HG03108 (cell line): ENCODE data around the gene SIGLEC1.

Experiments used
- ATAC-seq: cut with Tn5 transposase; IDR thresholded peaks from one replicate; pipeline ENCODE4 v1.9.1; 2021; ENCODE audit warnings: moderate library complexity; ENCODE audit not compliant: unreplicated experiment

Gene SIGLEC1

GRCh38 chr20:3681352-3681930 is 31.0 kb downstream of the SIGLEC1 start:
- no peak for ATAC-seq

GRCh38 chr20:3680701-3681351 is 31.6 kb downstream of the SIGLEC1 start:
- no peak for ATAC-seq

DNA sequence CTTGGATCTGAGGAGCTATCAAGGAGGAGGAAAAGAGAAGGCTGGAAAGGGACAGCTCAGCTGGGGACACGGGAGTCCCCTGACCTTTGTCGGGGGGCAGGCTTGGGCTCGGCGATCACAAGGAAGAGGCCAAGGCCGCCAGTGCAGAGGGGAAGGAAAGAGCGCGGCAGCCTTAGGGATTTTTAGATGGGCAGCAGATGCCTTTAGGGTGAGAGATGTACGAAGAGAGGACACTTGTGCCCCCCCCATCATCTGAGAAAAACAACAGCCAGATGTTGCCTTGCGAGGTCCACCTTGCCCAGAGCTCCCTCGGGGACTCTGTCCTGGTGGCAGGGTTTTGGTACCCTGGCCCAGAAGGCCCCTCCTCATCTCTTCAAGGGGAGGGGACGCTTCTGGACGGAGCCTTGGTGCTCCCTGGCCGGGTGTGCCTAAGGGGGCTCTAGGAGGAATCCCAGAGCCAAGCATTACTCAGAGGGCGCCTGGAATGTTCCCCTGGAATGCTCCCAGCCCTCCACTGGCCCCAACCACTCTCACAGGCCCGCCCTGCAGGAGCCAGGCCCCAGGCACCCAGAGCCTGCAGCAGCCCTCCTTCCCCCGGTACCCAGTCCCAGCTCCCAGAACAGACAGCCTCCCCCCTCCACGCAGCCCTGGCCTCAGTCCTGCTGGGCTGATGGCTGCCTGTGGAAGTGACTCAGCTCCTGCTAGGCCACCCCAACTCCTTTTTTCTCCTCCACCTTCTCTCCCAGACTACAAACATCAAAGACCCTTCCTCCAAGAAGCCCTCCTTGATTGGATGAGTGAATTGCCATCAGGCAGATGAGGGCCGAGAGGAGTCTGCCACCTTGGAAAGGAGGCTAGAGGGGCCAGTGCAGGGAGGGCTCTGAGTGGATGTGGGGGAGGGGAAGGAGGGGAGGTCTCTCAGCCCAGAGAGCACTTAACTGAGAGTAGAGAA is 32.4 kb downstream of the SIGLEC1 start:
- ATAC-seq: no peak

DNA sequence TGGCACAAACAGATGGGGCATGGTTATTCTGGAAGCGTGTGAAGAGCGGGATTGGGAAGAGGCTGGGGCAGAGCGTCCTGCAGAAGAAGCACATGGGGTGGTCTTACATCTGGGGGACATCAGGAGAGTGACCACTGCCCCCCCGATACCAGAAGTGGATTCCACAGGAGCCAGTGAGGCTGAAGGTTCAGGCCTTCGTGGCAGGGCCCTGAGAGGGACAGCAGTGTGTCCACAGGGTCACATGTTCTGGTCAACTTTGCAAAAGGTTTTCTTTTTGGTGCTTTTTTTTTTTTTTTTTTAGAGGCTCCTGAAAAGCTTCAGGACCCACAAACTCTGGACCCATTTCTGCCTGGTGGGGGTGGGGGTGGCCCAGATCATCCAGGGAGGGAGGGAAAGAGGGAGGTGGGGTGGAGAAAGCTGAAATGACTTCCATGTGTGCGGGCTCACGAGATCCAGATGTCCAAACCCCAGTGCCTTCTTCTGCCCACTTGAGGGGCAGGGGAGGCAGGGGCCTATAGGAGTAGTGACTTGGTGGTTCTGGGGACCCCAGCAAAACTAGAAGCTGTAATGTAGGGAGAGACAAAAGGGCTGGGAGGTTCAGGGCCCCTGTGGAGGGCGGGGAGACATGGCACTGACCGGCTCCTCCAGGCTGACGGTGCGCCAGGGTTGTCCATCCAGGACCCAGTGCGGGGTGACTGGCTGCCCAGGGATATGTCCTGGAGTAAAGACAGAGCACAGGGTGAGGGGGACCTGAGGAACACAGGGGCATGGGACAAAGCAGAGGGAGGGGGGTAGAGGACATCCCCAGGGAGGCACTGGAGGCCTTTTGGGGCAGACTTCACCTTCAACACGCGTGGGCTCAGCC is 33.3 kb downstream of the SIGLEC1 start:
- ATAC-seq: no peak

DNA sequence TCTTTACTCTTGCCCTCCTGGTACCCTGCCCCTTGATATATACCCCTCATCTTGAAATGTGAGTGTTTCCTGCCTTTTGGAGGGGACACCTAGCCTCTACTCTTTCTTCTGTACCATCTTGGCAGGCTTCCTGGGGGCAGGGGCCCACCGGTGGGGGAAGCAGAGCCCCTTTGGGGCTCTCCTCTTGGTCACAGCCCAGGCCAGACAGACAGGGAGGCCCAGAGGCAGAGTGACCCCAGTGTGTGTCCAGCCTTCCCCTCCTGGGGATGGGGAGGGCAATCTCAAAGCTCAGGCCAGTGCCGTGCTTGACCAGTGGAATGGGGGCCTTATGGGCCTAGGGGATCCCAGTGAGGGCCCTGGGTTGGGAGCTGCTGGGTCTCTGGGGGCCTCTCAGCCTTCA is 34.2 kb downstream of the SIGLEC1 start:
- no peak for ATAC-seq

DNA sequence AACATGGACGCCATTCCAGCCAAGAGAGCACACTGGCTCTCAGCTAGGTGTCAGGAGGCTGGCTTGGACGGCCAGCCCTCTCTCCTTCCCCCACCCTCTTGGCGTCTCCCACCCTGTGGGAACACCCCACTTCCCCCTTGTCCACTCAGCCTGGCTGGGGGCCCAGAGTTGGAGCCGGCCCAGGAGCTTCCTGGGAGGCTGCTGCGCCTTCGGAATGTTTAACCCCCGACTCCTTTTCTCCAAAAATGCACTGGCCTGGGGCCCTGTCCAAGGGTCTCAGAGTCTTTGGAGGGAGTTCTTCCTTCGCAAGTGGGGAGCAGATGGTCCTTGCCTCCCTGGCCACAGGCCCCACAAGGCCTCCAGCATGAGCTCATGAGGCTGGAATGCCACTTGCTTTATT is 34.7 kb downstream of the SIGLEC1 start:
- ATAC-seq: no peak

DNA sequence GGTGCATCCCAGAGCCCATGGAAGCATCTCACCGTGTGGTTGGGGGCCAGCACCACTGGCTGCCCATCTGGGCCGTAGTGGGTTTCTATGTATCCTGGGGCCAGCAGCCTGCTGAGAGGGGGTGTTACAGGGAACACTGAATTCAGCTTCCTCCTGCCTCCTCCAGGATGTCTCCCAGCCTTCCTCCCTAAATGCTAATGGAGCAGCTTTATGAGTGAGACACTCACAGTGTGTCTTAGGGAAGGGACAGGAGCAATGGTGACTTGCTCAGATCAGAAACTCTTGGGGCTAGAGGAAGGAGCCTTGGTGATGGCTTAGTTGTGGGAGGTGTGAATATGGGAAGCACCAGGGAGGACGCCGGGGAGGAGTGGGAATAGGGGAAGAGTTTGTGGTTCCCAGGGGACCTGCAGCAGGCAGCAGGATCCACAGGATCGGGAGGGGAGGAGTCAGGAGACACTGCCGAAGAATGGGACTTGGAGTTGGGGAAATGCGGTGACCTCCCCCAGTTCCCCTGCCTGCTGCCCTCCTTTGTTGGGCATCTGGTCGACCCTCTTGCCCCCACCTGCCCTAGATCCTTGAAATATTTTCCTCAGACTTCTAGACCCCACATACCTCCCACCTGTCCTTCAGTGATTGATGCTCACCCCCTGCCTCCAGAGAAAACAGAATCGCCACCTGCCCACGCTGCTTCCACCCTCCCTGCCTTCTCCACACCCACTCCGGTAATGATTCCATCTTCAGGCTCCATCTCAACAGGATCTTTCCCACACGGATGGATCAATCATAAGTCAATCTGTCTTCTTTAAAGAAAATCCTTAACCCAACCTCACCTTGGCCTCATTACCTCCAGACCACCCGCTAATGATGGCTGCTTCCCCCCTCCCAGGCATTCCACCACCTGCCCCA is 37.2 kb downstream of the SIGLEC1 start:
- no peak for ATAC-seq

- no peak for ATAC-seq
Measured at GRCh38 chr20:3674447-3674846, 38.0 kb downstream of the SIGLEC1 start.

DNA sequence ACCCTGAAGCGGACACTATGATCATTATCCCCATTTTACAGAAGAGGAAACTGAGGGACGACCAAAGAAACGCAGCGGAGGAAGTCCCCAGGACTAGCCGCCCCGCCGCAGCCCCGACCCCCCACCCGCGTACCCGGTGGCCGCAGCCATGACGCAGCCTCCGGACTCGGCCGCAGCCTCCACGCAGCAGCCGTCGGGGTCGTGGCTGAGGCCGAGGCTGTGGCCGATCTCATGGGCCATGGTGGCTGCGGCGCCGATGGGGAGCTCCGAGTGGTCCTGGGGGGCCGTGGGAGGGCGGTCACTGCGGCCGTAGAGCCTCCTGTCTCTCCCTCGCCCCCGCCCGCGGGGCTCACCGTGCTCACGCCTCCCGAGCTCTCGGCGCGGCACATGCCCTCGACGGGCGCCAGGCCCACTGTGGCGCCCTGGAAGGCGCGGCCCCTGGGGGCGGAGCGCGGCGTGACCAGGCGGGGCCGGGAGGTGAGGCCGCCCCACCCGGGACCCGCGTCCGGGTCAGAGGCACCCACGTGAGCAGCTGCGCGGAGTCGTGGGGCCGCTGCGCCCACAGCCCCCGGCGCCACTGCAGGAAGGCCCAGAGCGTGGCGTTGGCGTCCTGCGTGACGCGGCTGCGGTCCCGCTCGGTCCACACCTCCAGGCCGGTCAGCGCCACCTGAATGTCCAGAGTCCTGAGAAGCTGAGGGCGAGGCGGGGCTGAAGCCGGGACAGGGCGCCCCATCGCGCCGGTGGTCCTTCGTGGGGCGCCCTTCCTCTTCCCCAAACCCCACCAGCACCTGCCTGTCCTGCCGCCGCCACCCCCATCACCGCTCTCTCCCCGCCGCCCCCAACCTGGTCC is 39.0 kb downstream of the SIGLEC1 start:
- no peak for ATAC-seq

DNA sequence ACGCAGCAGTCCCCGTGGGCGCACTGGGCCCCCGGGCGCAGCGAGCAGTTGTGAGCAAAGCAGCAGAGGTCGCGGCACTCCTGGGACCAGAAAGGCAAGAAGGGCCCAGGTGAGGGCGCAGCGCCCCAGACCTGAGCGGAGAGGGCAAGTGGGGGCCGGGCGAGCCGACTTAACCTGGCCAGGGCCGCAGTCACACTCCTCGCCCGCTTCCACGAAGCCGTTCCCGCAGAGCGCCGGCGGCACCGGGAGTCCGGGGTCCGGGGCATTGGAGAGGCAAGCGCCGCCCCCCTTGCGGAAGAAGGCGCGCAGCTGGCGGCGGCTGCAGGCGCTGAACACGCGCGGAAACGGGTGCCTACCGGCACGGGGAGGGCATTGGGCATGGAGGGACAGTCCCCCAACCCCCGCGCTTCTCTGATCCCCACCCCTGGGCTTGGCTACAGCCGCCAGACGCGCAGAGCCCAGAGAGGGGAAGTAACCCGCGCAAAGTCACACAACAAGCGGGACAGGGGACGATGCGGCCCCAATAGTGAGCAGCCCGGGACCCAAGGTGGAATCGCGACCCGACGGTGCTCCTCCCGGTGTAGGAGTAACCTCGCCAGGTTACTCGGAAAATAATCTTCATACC is 39.7 kb downstream of the SIGLEC1 start:
- ATAC-seq: no peak

DNA sequence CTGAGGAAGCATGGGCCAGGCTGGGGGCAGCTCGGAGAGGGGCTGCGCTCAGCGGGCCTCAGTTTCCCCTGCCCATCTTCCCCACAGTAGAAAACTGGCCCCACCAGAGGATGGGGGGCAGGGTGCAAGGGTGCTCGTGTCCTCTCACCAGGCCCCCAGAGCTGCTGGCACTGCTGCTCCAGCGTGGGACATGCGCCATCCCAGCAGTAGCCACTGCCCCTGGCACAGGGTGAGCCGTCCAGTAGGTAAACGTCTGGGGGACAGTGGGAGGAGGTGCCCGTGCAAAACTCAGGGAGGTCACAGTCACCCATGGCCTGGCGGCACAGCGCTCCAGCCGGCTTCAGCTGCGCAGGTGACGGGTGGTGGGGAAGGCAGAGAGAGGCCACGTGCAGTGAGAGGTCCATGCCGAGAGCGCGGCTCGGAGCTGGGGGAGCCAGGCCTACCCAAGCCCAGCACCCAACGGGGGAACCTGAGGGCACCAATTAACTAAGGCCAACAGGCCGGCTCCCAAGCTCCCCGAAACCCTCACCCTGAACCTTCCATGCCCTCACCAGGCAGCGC is 40.3 kb downstream of the SIGLEC1 start:
- ATAC-seq: no peak

DNA sequence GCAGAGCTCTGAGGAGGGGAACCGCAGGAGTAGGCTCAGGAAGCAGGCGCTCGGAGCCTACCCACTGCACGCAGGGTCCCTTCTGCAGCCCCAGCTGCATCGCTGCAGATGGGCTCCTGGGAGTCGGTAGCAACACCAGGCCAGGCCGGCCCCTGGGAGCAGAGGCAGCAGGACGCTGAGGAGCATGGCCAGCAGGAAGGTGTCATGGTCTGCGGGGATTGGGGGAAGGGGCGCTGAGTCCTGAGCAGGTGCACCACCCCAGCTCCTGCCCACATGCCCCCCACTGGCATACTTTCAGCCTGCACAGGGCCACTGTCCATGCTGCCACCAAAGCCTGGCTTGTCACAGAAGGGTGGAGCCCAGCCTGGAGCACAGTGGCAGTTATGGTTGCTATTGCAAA is 41.5 kb downstream of the SIGLEC1 start:
- ATAC-seq: no peak

- no peak for ATAC-seq
Measured at GRCh38 chr20:3670511-3670910, 41.9 kb downstream of the SIGLEC1 start.

DNA sequence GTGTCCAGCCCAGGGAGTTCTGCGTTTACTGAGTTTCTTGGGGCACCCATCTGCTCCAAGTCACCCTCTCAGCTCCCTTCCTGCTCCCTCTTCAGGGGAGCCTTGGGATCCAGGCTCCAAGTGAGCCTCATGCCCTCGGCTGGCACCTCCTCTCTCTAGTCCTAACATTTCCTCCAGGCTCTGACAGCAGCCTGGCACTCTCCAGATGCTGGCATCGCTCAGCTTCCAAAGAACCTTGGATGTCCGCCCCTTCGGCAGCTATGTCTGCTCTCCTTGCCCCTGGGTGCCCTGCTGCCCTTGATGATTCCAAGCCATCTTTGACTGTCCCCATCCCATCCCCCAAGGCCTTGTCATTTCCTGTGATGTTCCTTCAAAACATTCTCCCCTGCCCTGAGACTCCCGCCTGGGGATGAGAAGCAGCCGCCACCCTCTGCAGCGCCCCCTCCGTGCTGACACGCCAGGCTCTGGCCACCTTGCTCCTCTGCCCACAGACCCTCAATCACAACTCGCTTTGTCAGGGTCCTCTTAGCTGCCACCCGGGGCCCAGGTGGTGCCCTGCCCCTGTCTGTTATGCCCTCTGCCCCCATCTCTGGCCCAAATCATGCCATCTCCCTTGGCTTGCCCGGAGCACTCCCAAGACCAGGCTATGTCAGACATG is 42.6 kb downstream of the SIGLEC1 start:
- no peak for ATAC-seq

GRCh38 chr20:3667434-3668037 is 44.9 kb downstream of the SIGLEC1 start:
- ATAC-seq: no peak

- ATAC-seq: no peak
Measured at GRCh38 chr20:3663858-3664257, 48.5 kb downstream of the SIGLEC1 start.

- ATAC-seq: no peak
Measured at GRCh38 chr20:3663031-3663701, 49.2 kb downstream of the SIGLEC1 start, which contains the start of gene GFRA4. Gene GFRA4 (minus strand): TSS chr20:3663399. CDS start chr20:3663399, 0 bp downstream.
